Skeletal muscle tissue (tissue), 4 donors: ENCODE results near the gene SERPINA6. TPM values are rescaled to one million over a fixed set of nuclear protein-coding genes. Genes with fewer than 3 reads are reported as not detected.

Source experiments
- H3K27ac ChIP-seq: one replicate; pipeline ENCODE4 v1.7.0; 2013; ENCODE audit warnings: mild to moderate bottlenecking, low read depth, low read length, inconsistent platforms
- H3K27me3 ChIP-seq, 3 donors: one replicate each; pipeline ENCODE4 v1.7.0; 2013; ENCODE audit warnings: low read length in 3 of 3; ENCODE audit not compliant: control insufficient read depth in 3 of 3, insufficient read depth in 3 of 3
- H3K36me3 ChIP-seq, 3 donors: one replicate each; pipeline ENCODE4 v1.7.0; 2013; ENCODE audit warnings: low read length in 3 of 3; ENCODE audit not compliant: control insufficient read depth in 3 of 3, insufficient read depth in 3 of 3
- H3K4me1 ChIP-seq, 3 donors: one replicate each; pipeline ENCODE4 v1.7.0; 2013; ENCODE audit warnings: low read length in 3 of 3, mild to moderate bottlenecking in 3 of 3; ENCODE audit not compliant: control insufficient read depth in 3 of 3, insufficient read depth in 3 of 3
- H3K4me3 ChIP-seq, 3 donors: one replicate each; pipeline ENCODE4 v1.7.0; 2013; ENCODE audit warnings: low read length in 3 of 3
- H3K9ac ChIP-seq, 3 donors: one replicate each; pipeline ENCODE4 v1.7.0; 2013; ENCODE audit warnings: low read length in 3 of 3, mild to moderate bottlenecking in 3 of 3, moderate library complexity in 2 of 3, low read depth in 1 of 3
- H3K9me3 ChIP-seq, 3 donors: one replicate each; pipeline ENCODE4 v1.7.0; 2013; ENCODE audit warnings: low read length in 3 of 3; ENCODE audit not compliant: control insufficient read depth in 3 of 3
- total RNA-seq: library from RNA; depleted of rRNA; stranded (reverse); fragments of >200 nt; gene quantifications from one replicate; pipeline ENCODE4 v1.2.3, GENCODE V29; 2014
- donor health status: Osteomylitis.

SERPINA6 gene
- total RNA-seq, 1 donor from 2014 or later: not detected

DNA sequence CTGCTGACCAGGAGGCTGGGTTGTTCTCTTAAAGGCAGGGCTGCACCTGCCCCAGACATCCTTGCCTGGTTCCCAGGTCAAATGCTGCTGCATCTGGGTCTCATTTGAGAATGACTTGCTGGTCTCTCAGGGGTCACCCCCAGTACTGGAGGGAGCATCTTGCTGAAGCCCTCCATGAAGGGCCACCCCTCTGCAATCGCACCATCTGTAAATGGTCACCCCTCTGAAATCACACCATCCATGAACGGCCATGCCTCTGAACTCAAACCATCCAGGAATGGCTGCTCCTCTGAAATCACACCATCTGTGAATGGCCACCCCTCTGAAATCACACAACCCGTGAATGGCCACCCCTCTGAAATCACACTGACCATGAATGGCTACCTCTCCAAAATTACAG lies 7.3 kb upstream of the SERPINA6 start:
- no peak overlapping the region for H3K9ac ChIP-seq
- no peak overlapping the region for H3K27ac ChIP-seq
- H3K36me3 ChIP-seq: no peaks in the 10 kb centered on the region
- H3K4me1 ChIP-seq: no peaks in the 10 kb centered on the region
- H3K4me3 ChIP-seq: no peak overlapping the region
- H3K27me3 ChIP-seq: no peaks in the 10 kb centered on the region
- H3K9me3 ChIP-seq: peaks cover 0 to 4% (median 0%) of the 10 kb centered on the region in 3 donors

DNA sequence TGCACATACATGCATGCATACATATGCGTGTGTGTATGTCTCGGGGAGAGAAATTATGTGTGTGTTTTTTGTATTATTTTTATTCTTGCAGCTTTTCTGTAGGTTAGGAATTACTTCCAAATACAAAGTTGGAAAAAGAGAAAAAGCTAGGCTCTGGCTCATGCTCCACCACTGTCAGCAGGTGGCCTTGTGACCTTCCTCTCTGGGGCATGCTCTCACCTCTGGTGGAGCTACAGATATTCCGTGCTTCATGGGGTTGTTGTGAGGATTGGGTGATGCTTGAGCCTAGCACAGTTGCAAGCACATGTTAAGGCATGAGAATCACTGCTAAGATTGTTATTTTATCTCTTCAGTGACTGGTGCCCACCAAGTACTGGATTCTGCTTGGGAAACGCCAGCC lies 6.7 kb upstream of the SERPINA6 start:
- Histone ChIP-seq H3K4me1 (no peaks in the 10 kb centered on the region), H3K27ac (no peak overlapping the region), H3K4me3 (no peak overlapping the region), H3K9me3 (peaks cover 0 to 4% (median 0%) of the 10 kb centered on the region in 3 donors), H3K27me3 (no peaks in the 10 kb centered on the region), H3K36me3 (no peaks in the 10 kb centered on the region), H3K9ac (no peak overlapping the region)

GRCh38 chr14:94328196-94328595 lies 5.1 kb upstream of the SERPINA6 start:
- H3K4me3 ChIP-seq: no peak overlapping the region
- no peak overlapping the region for H3K9ac ChIP-seq
- H3K27me3 ChIP-seq: no peaks in the 10 kb centered on the region
- H3K27ac ChIP-seq: no peak overlapping the region
- H3K36me3 ChIP-seq: no peaks in the 10 kb centered on the region
- H3K9me3 ChIP-seq: peaks cover 0 to 4% (median 0%) of the 10 kb centered on the region in 3 donors
- no peaks in the 10 kb centered on the region for H3K4me1 ChIP-seq

DNA sequence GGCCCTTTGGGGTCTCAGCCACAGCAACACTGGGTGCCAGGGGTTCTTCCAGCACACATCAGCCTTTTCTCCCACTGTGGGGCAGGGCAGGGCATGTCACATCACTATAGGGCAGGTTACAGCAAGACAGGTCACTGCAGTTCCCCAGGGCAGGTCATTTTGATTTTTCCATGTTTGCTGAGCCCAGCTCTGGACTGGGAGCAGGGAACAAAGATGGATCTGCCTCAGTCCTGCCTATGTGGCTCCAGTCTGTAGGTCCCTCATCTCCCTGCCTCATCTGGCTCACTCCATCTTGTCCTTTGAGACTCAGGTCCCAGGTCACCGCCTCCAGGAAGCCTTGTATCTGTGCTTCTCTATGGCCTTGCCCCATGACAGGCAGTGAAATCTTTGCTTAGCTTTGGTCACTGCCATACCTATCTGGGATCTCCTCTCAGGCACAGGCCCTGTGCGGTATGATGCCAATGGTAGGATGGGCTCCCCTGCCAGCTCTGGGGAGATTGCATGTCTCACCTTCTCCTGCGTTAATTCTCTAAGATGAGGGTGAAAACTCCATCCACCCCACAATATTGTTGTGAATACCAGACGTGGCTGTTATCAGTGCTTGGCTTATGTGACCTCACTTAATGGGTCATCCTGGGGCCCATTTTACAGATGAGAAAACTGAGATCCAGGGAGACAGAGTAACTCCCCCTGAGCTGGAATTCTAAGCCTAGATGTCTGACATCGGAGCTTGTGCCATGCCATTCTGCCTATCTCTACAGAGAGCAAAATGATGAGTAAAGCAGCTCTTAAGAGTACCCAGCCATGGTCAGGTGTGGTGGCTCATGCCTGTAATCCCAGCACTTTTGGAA lies 1.5 kb downstream of the SERPINA6 start:
- Histone ChIP-seq H3K36me3 (no peaks in the 10 kb centered on the region), H3K4me3 (no peak overlapping the region), H3K27me3 (peaks cover 0 to 3% (median 0%) of the 10 kb centered on the region in 3 donors), H3K27ac (no peak overlapping the region), H3K4me1 (no peaks in the 10 kb centered on the region), H3K9me3 (peaks cover 0 to 3% (median 0%) of the 10 kb centered on the region in 3 donors), H3K9ac (no peak overlapping the region)

- H3K9ac ChIP-seq: no peak overlapping the region
- no peak overlapping the region for H3K27ac ChIP-seq
- peaks cover 0 to 3% (median 0%) of the 10 kb centered on the region in 3 donors for H3K27me3 ChIP-seq
- no peaks in the 10 kb centered on the region for H3K9me3 ChIP-seq
- H3K36me3 ChIP-seq: no peaks in the 10 kb centered on the region
- no peaks in the 10 kb centered on the region for H3K4me1 ChIP-seq
- H3K4me3 ChIP-seq: no peak overlapping the region
Observed at GRCh38 chr14:94320243-94320642, 2.9 kb downstream of the SERPINA6 start.

DNA sequence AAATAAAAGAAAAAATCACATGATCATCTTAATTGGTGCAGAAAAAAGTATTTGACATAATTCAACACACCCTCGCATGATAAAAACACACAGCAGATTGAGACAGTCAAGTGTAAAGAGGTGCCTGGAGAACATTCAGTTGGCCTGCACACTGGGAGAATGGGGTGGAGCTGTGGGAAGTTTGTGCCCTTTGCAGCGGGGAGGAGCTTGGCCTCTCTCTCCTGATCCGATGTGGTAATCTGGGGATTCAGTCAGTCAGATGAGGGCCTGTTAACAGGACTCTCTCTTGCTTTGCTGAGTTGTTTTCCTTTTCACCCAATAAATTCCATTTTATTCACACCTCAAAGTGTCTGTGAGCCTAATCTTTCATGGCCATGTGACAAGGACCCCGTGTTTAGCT lies 5.9 kb downstream of the SERPINA6 start:
- no peak overlapping the region for H3K4me3 ChIP-seq
- H3K27ac ChIP-seq: no peak overlapping the region
- peaks cover 0 to 3% (median 0%) of the 10 kb centered on the region in 3 donors for H3K27me3 ChIP-seq
- H3K9me3 ChIP-seq: no peaks in the 10 kb centered on the region
- no peaks in the 10 kb centered on the region for H3K36me3 ChIP-seq
- H3K4me1 ChIP-seq: no peaks in the 10 kb centered on the region
- no peak overlapping the region for H3K9ac ChIP-seq

DNA sequence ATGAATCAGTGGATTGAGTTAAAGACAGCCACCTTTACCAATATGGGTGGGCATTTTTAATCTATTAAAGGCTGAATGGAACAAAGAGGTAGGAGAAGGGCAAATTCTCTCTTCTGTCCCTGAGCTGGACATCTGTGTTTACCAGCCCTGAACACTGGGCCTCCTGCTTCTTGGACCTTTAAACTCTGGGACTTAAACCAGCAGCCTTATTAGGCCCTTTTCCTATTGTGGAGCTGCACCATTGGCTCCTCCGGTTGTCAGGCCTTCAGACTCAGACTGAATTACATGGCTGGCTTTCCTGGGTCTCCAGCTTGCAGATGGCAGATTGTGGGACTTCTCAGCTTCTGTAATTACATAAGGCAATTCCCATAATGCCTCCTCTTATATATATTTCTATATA lies 6.4 kb downstream of the SERPINA6 start:
- no peaks in the 10 kb centered on the region for H3K36me3 ChIP-seq
- H3K27ac ChIP-seq: no peak overlapping the region
- no peaks in the 10 kb centered on the region for H3K9me3 ChIP-seq
- H3K4me3 ChIP-seq: no peak overlapping the region
- no peaks in the 10 kb centered on the region for H3K4me1 ChIP-seq
- peaks cover 0 to 3% (median 0%) of the 10 kb centered on the region in 3 donors for H3K27me3 ChIP-seq
- no peak overlapping the region for H3K9ac ChIP-seq

- no peaks in the 10 kb centered on the region for H3K27me3 ChIP-seq
- no peak overlapping the region for H3K4me3 ChIP-seq
- H3K4me1 ChIP-seq: no peaks in the 10 kb centered on the region
- no peak overlapping the region for H3K27ac ChIP-seq
- no peaks in the 10 kb centered on the region for H3K9me3 ChIP-seq
- no peak overlapping the region for H3K9ac ChIP-seq
- no peaks in the 10 kb centered on the region for H3K36me3 ChIP-seq
Observed at GRCh38 chr14:94314890-94315289, 8.2 kb downstream of the SERPINA6 start.

DNA sequence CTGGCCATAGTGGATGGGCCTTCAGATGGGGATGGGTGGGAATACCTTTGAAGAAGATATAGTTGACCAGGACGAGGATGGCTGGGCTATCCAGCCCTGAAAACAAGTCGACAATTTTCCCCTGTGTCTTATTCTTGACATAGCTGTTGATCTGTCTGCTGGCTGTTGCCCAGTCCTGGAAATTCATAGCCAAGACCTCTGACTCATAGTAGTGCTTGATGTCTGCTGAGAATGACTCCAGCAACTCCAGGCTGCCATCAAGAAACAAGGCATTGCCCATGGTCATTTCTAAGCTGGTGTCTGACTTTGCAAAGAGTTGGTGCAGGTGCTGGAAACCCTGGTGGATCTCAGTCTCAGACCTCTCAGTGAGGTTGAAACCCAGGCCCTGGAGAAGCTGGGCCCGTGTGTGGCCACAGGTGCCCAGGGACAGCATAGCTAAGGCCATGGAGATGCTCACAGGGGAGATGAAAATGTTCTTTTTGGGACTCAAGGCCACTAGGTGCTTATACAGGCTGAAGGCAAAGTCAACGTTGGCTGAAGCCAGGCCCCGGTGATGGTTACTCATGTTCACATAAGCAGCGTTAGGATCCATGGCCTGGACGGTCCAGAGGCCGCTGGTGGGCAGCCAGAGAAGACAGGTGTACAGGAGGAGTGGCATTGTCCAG lies 9.0 kb downstream of the SERPINA6 start:
- H3K9ac ChIP-seq: no peak overlapping the region
- H3K9me3 ChIP-seq: peaks cover 0 to 6% (median 3%) of the 10 kb centered on the region in 3 donors
- no peak overlapping the region for H3K27ac ChIP-seq
- H3K36me3 ChIP-seq: no peaks in the 10 kb centered on the region
- H3K27me3 ChIP-seq: no peaks in the 10 kb centered on the region
- no peaks in the 10 kb centered on the region for H3K4me1 ChIP-seq
- H3K4me3 ChIP-seq: no peak overlapping the region
